HG03575 (cell line): ENCODE measurements around the gene PRUNE2.
A peak's percentile ranks its signal among the peaks of the same experiment; 100 is the strongest.

Experiments
- ATAC-seq: cut with Tn5 transposase; IDR thresholded peaks from one replicate; pipeline ENCODE4 v1.9.1; 2021; ENCODE audit not compliant: unreplicated experiment, insufficient number of reproducible peaks, low FRiP score; ENCODE audit errors: extremely low read depth

The PRUNE2 gene

GRCh38 chr9:76904661-76905457, 1.1 kb downstream of the PRUNE2 start:
- ATAC-seq = no peak

- ATAC-seq = no peak
These were observed 3.5 kb downstream of the PRUNE2 start for GRCh38 chr9:76902395-76902794.

GRCh38 chr9:76901801-76902200, 4.1 kb downstream of the PRUNE2 start:
- no peak for ATAC-seq

GRCh38 chr9:76900884-76901440, 5.0 kb downstream of the PRUNE2 start:
- ATAC-seq = no peak

GRCh38 chr9:76898786-76899185, 7.1 kb downstream of the PRUNE2 start:
- no peak for ATAC-seq

GRCh38 chr9:76897804-76898525, 7.9 kb downstream of the PRUNE2 start:
- ATAC-seq = no peak

GRCh38 chr9:76896035-76896434, 9.9 kb downstream of the PRUNE2 start:
- ATAC-seq = no peak

- ATAC-seq = no peak
These were observed 10.7 kb downstream of the PRUNE2 start for GRCh38 chr9:76895186-76895585.

- no peak for ATAC-seq
These were observed 11.7 kb downstream of the PRUNE2 start for GRCh38 chr9:76894198-76894597.

- ATAC-seq = no peak
These were observed 12.4 kb downstream of the PRUNE2 start for GRCh38 chr9:76893395-76893932.

GRCh38 chr9:76891874-76892273, 14.0 kb downstream of the PRUNE2 start:
- ATAC-seq = no peak

GRCh38 chr9:76891279-76891678, 14.6 kb downstream of the PRUNE2 start:
- no peak for ATAC-seq

GRCh38 chr9:76887951-76888350, 18.0 kb downstream of the PRUNE2 start:
- ATAC-seq = no peak

- ATAC-seq = no peak
These were observed 18.7 kb downstream of the PRUNE2 start for GRCh38 chr9:76887003-76887821.

GRCh38 chr9:76886318-76886717, 19.6 kb downstream of the PRUNE2 start:
- ATAC-seq = no peak

GRCh38 chr9:76884823-76885222, 21.1 kb downstream of the PRUNE2 start:
- ATAC-seq = no peak

GRCh38 chr9:76883341-76883855, 22.5 kb downstream of the PRUNE2 start:
- no peak for ATAC-seq

GRCh38 chr9:76882686-76883085, 23.2 kb downstream of the PRUNE2 start:
- ATAC-seq = peak; percentile 87

- ATAC-seq = no peak
These were observed 25.7 kb downstream of the PRUNE2 start for GRCh38 chr9:76880210-76880609.
